Fibroblast of the aortic adventitia (primary cell): ENCODE data around the gene SLC13A4. TPM values are rescaled to one million over a fixed set of nuclear protein-coding genes. Genes with fewer than 3 reads are reported as not detected.

Experiments
- DNase-seq: peaks from one replicate; pipeline ENCODE4 v3.0.0-alpha.2; 2010; ENCODE audit warnings: low read depth
- H3K4me3 ChIP-seq: 2 replicates; pipeline ENCODE4 v1.5.1; 2011; ENCODE audit warnings: low read depth, mild to moderate bottlenecking, control low read depth, low read length, moderate library complexity
- total RNA-seq: library from RNA; depleted of rRNA; stranded (reverse); fragments of >200 nt; gene quantifications from 2 replicates; pipeline ENCODE4 v1.2.3, GENCODE V29; 2012; ENCODE audit warnings: low replicate concordance
- TF ChIP-seq, protein P1 (sequence below): IDR thresholded peaks from 2 replicates; pipeline ENCODE4 v1.5.1; 2011; ENCODE audit warnings: mild to moderate bottlenecking, low read length, control low read depth, inconsistent platforms; ENCODE audit not compliant: insufficient read depth

The SLC13A4 gene
- total RNA-seq, 1 donor: 0.99 TPM

GRCh38 chr7:135761751-135762488 lies 33.9 kb upstream of the SLC13A4 start:
- no peak for DNase-seq
- H3K4me3 ChIP-seq: no peak overlapping the region
- TF ChIP-seq, protein P1, sequence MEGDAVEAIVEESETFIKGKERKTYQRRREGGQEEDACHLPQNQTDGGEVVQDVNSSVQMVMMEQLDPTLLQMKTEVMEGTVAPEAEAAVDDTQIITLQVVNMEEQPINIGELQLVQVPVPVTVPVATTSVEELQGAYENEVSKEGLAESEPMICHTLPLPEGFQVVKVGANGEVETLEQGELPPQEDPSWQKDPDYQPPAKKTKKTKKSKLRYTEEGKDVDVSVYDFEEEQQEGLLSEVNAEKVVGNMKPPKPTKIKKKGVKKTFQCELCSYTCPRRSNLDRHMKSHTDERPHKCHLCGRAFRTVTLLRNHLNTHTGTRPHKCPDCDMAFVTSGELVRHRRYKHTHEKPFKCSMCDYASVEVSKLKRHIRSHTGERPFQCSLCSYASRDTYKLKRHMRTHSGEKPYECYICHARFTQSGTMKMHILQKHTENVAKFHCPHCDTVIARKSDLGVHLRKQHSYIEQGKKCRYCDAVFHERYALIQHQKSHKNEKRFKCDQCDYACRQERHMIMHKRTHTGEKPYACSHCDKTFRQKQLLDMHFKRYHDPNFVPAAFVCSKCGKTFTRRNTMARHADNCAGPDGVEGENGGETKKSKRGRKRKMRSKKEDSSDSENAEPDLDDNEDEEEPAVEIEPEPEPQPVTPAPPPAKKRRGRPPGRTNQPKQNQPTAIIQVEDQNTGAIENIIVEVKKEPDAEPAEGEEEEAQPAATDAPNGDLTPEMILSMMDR: no peak

DNA sequence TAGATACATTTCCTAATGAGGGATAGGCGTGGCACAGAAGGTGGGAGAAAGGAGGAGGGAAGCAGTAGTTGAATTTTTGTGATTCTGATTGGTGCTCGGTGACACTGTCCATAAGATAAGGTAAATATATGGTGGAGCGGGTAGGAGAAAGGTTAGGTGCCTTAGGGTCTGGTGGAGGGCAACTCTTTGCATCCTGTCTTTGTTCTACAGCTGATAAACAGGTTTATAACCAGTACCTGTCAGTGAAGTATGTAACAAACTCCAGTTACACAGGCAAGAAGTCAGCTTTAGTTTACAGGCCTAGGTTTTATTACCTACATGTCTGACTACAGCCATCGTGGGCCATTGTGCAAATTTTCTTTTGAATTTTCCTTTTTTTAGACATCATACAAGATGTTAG lies 31.5 kb upstream of the SLC13A4 start:
- H3K4me3 ChIP-seq: no peak overlapping the region
- TF ChIP-seq, protein P1: no peak
- DNase-seq: no peak

DNA sequence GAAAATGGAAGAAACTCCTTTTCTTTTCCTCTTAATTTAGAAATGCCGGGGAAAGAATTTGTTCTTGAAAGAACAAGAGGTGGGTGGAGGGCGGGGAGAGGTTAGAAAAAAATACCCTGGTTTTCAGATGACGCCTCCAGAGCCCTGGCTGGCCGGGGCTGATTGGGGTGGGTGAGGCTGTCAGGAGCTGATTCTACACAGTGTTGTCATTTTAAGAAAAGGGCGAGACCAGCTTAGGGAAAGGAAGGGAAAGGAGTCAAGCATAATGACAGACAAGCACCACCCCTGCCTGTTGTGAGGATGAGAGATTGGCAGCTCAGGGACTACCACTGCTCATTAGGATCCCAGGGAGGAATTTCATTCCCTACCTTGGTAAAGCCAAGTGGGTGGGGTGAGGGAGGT lies 30.5 kb upstream of the SLC13A4 start:
- DNase-seq: peak; percentile 80
- TF ChIP-seq, protein P1: no peak
- peak overlapping the region; percentile 50 for H3K4me3 ChIP-seq

DNA sequence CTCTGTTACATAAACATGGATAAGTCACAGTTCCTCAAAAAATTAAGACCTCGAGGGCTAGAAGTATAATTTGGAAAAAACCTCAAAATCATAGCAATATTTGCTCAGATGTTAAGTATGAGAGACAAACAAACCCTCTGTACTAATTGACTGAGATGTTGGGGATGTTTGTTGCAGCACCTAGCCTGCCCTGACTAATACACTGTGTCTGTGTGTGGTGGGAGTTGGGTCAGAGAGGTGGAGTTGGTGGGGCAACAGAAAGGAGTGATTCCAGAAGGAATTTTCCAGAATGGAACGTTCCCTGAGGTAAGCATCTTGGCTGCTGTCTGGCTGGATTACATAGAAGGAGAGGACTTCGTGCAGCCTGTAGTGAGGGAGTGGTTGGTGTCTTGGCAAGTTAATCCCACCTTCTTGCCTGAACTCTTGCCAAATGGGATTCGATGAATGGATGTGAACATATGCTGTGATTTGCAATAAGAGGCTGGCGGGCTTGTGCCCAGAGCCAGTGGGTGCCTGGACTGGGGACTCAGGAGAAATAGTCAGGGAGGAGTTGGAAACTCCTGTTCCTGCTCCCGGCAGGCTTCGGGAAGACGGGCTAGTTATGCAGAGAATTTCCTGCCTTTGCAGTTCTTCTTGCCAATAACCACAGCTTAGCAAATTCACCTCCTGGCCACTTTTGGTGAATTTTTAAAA lies 29.9 kb upstream of the SLC13A4 start:
- TF ChIP-seq, protein P1: no peak
- H3K4me3 ChIP-seq: peak overlapping the region; percentile 50
- DNase-seq: peak; percentile 95

DNA sequence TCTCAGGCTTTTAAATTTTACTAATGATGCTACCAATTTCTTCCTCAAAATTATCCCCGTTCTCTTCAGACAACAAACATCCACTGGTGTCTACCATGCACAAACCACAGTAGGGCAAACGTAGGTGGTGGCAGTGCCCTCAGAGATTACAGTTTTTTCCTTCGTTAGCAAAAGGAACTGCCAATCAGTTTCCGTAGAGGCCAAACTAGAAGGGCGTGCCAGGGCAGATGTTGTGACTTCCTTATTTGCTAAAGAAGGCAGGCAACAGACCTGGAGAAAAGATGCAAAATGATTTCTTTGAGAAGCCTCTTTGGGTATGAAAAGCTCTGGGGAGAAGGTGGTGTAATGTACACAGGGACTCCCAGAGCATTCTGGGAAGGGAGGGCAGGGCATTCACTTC lies 28.2 kb upstream of the SLC13A4 start:
- no peak for DNase-seq
- TF ChIP-seq, protein P1: no peak
- no peak overlapping the region for H3K4me3 ChIP-seq

- TF ChIP-seq, protein P1: no peak
- H3K4me3 ChIP-seq: no peak overlapping the region
- DNase-seq: peak; percentile 32
These were observed 27.4 kb upstream of the SLC13A4 start for GRCh38 chr7:135755351-135755753.
